HepG2 (cell line): ENCODE results near the gene SPTBN2. TPM values are rescaled to one million over a fixed set of nuclear protein-coding genes. Genes with fewer than 3 reads are reported as not detected.

Source experiments
- NFKBIZ ChIP-seq: IDR thresholded peaks from 2 replicates; pipeline ENCODE4 v1.6.1; 2018; ENCODE audit warnings: missing genetic modification reagents, missing compliant biosample characterization
- THAP9 ChIP-seq: sonication (generic); formaldehyde crosslinking; IDR thresholded peaks from 2 replicates; pipeline ENCODE4; 2020; ENCODE audit warnings: missing genetic modification reagents, mild to moderate bottlenecking, borderline replicate concordance
- ZNF441 ChIP-seq: sonication (generic); formaldehyde crosslinking; IDR thresholded peaks from 2 replicates; pipeline ENCODE4 v1.7.0; 2021; ENCODE audit warnings: missing genetic modification reagents, borderline replicate concordance
- ZNF468 ChIP-seq: sonication (generic); formaldehyde crosslinking; IDR thresholded peaks from 2 replicates; pipeline ENCODE4 v1.8.0; 2022; ENCODE audit warnings: mild to moderate bottlenecking, moderate library complexity, missing genetic modification reagents
- ZNF609 ChIP-seq: sonication (generic); formaldehyde crosslinking; IDR thresholded peaks from 2 replicates; pipeline ENCODE4 v1.4.0; 2020; ENCODE audit warnings: mild to moderate bottlenecking, missing genetic modification reagents, borderline replicate concordance
- polyA plus RNA-seq, 8 experiments: library from polyadenylated mRNA; depleted of rRNA in 3 of 8; stranded (reverse) in 7 of 8; unstranded in 1 of 8; fragments of >200 nt; fragmentation: Illumina TruSeq in 4 of 8; extraction: Trizol in 4 of 8; gene quantifications; 2 replicates each; pipeline versions ENCODE4 v1.2.1 to v1.2.3, GENCODE V29; 2011 to 2016; ENCODE audit warnings: low read depth in 4 of 8, missing spikeins in 1 of 8, mixed read lengths in 1 of 8; ENCODE audit not compliant: insufficient read depth in 1 of 8
- total RNA-seq, 5 experiments: library from RNA; depleted of rRNA; stranded (reverse); fragments of >200 nt; fragmentation: Illumina TruSeq; extraction: Trizol; gene quantifications; 2 replicates each; pipeline ENCODE4 v1.2.3, GENCODE V29; 2016; ENCODE audit warnings: low read depth in 1 of 5
- TF ChIP-seq, protein P1 (sequence below): sonication (generic); formaldehyde crosslinking; IDR thresholded peaks from 2 replicates; pipeline ENCODE4 v1.8.0; 2022; ENCODE audit warnings: mild to moderate bottlenecking, missing genetic modification reagents, borderline replicate concordance

SPTBN2 gene
- total and polyA plus RNA-seq, 2 of the 13 experiments (the other 11 are each of a cell fraction or from before 2014, with no cell fraction given), result 0.65 to 4.0 TPM

GRCh38 chr11:66638177-66639065, 90.6 kb downstream of the SPTBN2 start, which contains the start of gene RBM4 (continued):
- TF ChIP-seq THAP9 (CRISPR knock-in tag), result peak; percentile 92; the same call in 1 of the 2 replicates
- no peak; the same call in 1 of the 2 replicates for TF ChIP-seq ZNF441 (CRISPR knock-in tag)
- TF ChIP-seq ZNF609 (CRISPR knock-in tag), result no peak
- TF ChIP-seq, protein P1, sequence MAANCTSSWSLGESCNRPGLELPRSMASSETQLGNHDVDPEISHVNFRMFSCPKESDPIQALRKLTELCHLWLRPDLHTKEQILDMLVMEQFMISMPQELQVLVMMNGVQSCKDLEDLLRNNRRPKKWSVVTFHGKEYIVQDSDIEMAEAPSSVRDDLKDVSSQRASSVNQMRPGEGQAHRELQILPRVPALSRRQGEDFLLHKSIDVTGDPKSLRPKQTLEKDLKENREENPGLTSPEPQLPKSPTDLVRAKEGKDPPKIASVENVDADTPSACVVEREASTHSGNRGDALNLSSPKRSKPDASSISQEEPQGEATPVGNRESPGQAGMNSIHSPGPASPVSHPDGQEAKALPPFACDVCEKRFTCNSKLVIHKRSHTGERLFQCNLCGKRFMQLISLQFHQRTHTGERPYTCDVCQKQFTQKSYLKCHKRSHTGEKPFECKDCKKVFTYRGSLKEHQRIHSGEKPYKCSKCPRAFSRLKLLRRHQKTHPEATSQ (CRISPR knock-in tag), result no peak
- 0 out of 2 replicates have a peak, but pooled peaks have one; percentile 26 for TF ChIP-seq ZNF468
- no peak; the same call in 1 of the 2 replicates for TF ChIP-seq NFKBIZ (CRISPR knock-in tag)
